Uterus (tissue), 4 donors: Measurements from ENCODE around the gene EXOC4. TPM values are rescaled to one million over a fixed set of nuclear protein-coding genes. Genes with fewer than 3 reads are reported as not detected.

Source experiments
- DNase-seq, 2 donors: peaks; one replicate each; pipeline ENCODE4 v3.0.0-alpha.2; 2019 to 2020
- H3K27ac ChIP-seq, 2 donors: fragments of 200-600 bp; sonication (generic); 1 replicate in 1 of 2; 2 replicates in 1 of 2; pipeline ENCODE4 v1.5.1; 2016 to 2018
- H3K27me3 ChIP-seq, 2 donors: fragments of 200-600 bp; sonication (generic); one replicate each; pipeline ENCODE4 v1.5.1; 2018 to 2019; ENCODE audit warnings: control low read depth in 1 of 2
- H3K36me3 ChIP-seq, 2 donors: fragments of 200-600 bp; sonication (generic); one replicate each; pipeline ENCODE4 v1.5.1; 2019; ENCODE audit warnings: control low read depth in 1 of 2
- H3K4me1 ChIP-seq, 2 donors: fragments of 200-600 bp; sonication (generic); one replicate each; pipeline ENCODE4 v1.5.1; 2018 to 2019; ENCODE audit warnings: control low read depth in 1 of 2
- H3K4me3 ChIP-seq, 2 donors: fragments of 200-600 bp; sonication (generic); 1 replicate in 1 of 2; 2 replicates in 1 of 2; pipeline ENCODE4 v1.5.1; 2018 to 2019; ENCODE audit warnings: mild to moderate bottlenecking in 1 of 2
- H3K9me3 ChIP-seq, 2 donors: fragments of 200-600 bp; sonication (generic); one replicate each; pipeline ENCODE4 v1.5.1; 2019; ENCODE audit warnings: control low read depth in 1 of 2
- CTCF ChIP-seq, 4 experiments: fragments of 200-600 bp in 2 of 4; fragments of 450-650 bp in 2 of 4; sonication (generic) in 2 of 4; IDR thresholded peaks; one replicate each; pipeline ENCODE4 v1.5.1; 2016 to 2019; ENCODE audit warnings: antibody characterized with exemption in 4 of 4, mild to moderate bottlenecking in 2 of 4, moderate library complexity in 1 of 4
- POLR2A ChIP-seq, 2 donors: fragments of 450-650 bp; IDR thresholded peaks; one replicate each; pipeline ENCODE4 v1.6.1; 2016; ENCODE audit warnings: antibody characterized with exemption in 2 of 2, mild to moderate bottlenecking in 1 of 2, moderate library complexity in 1 of 2
- intact Hi-C: fragments of 100-400 bp; cut with DNase I; formaldehyde crosslinking; loops from one replicate; pipeline ENCODE4 v1.15.1; 2023; ENCODE audit warnings: low total_unique reads
- total RNA-seq, 4 donors: library from RNA; depleted of rRNA in 3 of 4; stranded (reverse); fragments of >200 nt in 3 of 4; gene quantifications; one replicate each; pipeline versions ENCODE4 v1.1.0 to v1.2.4, GENCODE V29; 2014 to 2023
- donor health status: DM: yes; HTN: yes; CAD: no.

The EXOC4 gene
- total RNA-seq, 4 donors from 2014 or later, result 27.2 to 126 (median 65.4) TPM

GRCh38 chr7:133619491-133619890, 366.6 kb downstream of the EXOC4 start:
- TF ChIP-seq POLR2A (IDR thresholded peaks at IDR 0.05), result no peak
- no peak for TF ChIP-seq CTCF (IDR thresholded peaks at IDR 0.05)
- intact Hi-C loops, result no loop called here
- no peaks in the 10 kb centered on the region for H3K9me3 ChIP-seq
- no peaks in the 10 kb centered on the region for H3K4me1 ChIP-seq
- H3K27me3 ChIP-seq, result no peaks in the 10 kb centered on the region
- no peaks in the 10 kb centered on the region for H3K36me3 ChIP-seq
- no peak overlapping the region for H3K27ac ChIP-seq
- no peak overlapping the region for H3K4me3 ChIP-seq
- DNase-seq, result no peak

GRCh38 chr7:133623721-133624120, 370.8 kb downstream of the EXOC4 start:
- intact Hi-C loops, result no loop called here

GRCh38 chr7:133625046-133625445, 372.2 kb downstream of the EXOC4 start:
- H3K27ac ChIP-seq, result no peak overlapping the region
- TF ChIP-seq POLR2A (IDR thresholded peaks at IDR 0.05), result no peak
- no peak for TF ChIP-seq CTCF (IDR thresholded peaks at IDR 0.05)
- H3K4me1 ChIP-seq, result no peaks in the 10 kb centered on the region
- no peak for DNase-seq
- H3K36me3 ChIP-seq, result no peaks in the 10 kb centered on the region
- no peaks in the 10 kb centered on the region for H3K9me3 ChIP-seq
- no peaks in the 10 kb centered on the region for H3K27me3 ChIP-seq
- intact Hi-C loops, result no loop called here
- no peak overlapping the region for H3K4me3 ChIP-seq

More at GRCh38 chr7:133623721-133624120, 370.8 kb downstream of the EXOC4 start:
- TF ChIP-seq CTCF (IDR thresholded peaks at IDR 0.05) (no peak), POLR2A (IDR thresholded peaks at IDR 0.05) (no peak)
- Histone ChIP-seq H3K9me3 (no peaks in the 10 kb centered on the region), H3K4me3 (no peak overlapping the region), H3K4me1 (no peaks in the 10 kb centered on the region), H3K27me3 (no peaks in the 10 kb centered on the region), H3K36me3 (no peaks in the 10 kb centered on the region), H3K27ac (no peak overlapping the region)
- no peak for DNase-seq

- H3K27me3 ChIP-seq, result no peaks in the 10 kb centered on the region
- intact Hi-C loops, result no loop called here
- no peak for DNase-seq
- H3K4me3 ChIP-seq, result no peak overlapping the region
- no peaks in the 10 kb centered on the region for H3K4me1 ChIP-seq
- no peaks in the 10 kb centered on the region for H3K36me3 ChIP-seq
- H3K9me3 ChIP-seq, result no peaks in the 10 kb centered on the region
- H3K27ac ChIP-seq, result no peak overlapping the region
- TF ChIP-seq CTCF (IDR thresholded peaks at IDR 0.05), result no peak
Measured at GRCh38 chr7:133629701-133630100, 376.8 kb downstream of the EXOC4 start.

- no peaks in the 10 kb centered on the region for H3K4me1 ChIP-seq
- H3K36me3 ChIP-seq, result no peaks in the 10 kb centered on the region
- H3K9me3 ChIP-seq, result no peaks in the 10 kb centered on the region
- intact Hi-C loops, result no loop called here
- no peak overlapping the region for H3K4me3 ChIP-seq
- no peak for DNase-seq
- no peak overlapping the region for H3K27ac ChIP-seq
- no peaks in the 10 kb centered on the region for H3K27me3 ChIP-seq
- no peak for TF ChIP-seq CTCF (IDR thresholded peaks at IDR 0.05)
- TF ChIP-seq POLR2A (IDR thresholded peaks at IDR 0.05), result no peak
Measured at GRCh38 chr7:133633055-133633454, 380.2 kb downstream of the EXOC4 start.
